NCI-H2227 (cell line): ENCODE results near the gene BLOC1S3.
"Not testable (repeated sequence)": the region's sequence is repeated elsewhere in the genome, so short reads cannot be mapped to it uniquely, and the experiment has no call there.

ENCODE experiments used
- DNase-seq: peaks from one replicate; lab custom pipeline; 2025; ENCODE audit not compliant: unreplicated experiment; lab: John Stamatoyannopoulos, UW

Gene BLOC1S3

GRCh38 chr19:45218911-45219743, 40.5 kb downstream of the BLOC1S3 start:
- DNase-seq = no peak

GRCh38 chr19:45222724-45223123, 44.1 kb downstream of the BLOC1S3 start:
- DNase-seq = no peak

GRCh38 chr19:45223879-45224278, 45.3 kb downstream of the BLOC1S3 start:
- no peak for DNase-seq

- no peak for DNase-seq
These were observed 46.1 kb downstream of the BLOC1S3 start for GRCh38 chr19:45224645-45225044.

- DNase-seq = not testable (repeated sequence)
These were observed 50.5 kb downstream of the BLOC1S3 start for GRCh38 chr19:45229056-45229455.
